Transverse colon (tissue), 3 donors: Measurements from ENCODE around the gene PLCD4.

Experiments
- POLR2A ChIP-seq: fragments of 450-650 bp; IDR thresholded peaks from one replicate; pipeline ENCODE4 v1.6.1; 2016; ENCODE audit warnings: antibody characterized with exemption, mild to moderate bottlenecking, moderate library complexity
- TF ChIP-seq, protein P1 (sequence below), 5 experiments: fragments of 200-600 bp in 3 of 5; fragments of 450-650 bp in 2 of 5; sonication (generic) in 3 of 5; IDR thresholded peaks; 1 replicate in 2 of 5; 2 replicates in 3 of 5; pipeline ENCODE4 v1.5.1; 2016 to 2017; ENCODE audit warnings: antibody characterized with exemption in 5 of 5, inconsistent platforms in 3 of 5, mild to moderate bottlenecking in 2 of 5, moderate library complexity in 1 of 5

DNA sequence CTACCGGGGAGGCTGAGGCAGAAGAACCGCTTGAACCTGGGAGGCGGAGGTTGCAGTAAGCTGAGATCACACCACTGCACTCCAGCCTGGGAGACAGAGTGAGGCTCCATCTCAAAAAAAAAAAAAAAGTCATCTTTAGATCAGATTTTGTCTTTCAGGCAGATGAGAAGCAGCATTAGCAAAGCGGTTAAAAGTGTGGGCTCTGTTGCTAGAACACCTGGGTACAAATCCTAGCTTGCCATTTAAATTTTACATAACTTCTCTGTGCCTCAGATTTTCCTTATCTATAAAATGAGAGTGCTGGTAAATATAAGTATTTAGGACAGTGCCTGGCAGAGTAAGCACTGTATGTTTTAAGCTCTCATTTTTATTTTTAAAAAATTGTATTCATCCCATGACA, 30.8 kb upstream of the PLCD4 start:
- TF ChIP-seq POLR2A = no peak
- TF ChIP-seq, protein P1, sequence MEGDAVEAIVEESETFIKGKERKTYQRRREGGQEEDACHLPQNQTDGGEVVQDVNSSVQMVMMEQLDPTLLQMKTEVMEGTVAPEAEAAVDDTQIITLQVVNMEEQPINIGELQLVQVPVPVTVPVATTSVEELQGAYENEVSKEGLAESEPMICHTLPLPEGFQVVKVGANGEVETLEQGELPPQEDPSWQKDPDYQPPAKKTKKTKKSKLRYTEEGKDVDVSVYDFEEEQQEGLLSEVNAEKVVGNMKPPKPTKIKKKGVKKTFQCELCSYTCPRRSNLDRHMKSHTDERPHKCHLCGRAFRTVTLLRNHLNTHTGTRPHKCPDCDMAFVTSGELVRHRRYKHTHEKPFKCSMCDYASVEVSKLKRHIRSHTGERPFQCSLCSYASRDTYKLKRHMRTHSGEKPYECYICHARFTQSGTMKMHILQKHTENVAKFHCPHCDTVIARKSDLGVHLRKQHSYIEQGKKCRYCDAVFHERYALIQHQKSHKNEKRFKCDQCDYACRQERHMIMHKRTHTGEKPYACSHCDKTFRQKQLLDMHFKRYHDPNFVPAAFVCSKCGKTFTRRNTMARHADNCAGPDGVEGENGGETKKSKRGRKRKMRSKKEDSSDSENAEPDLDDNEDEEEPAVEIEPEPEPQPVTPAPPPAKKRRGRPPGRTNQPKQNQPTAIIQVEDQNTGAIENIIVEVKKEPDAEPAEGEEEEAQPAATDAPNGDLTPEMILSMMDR (IDR thresholded peaks at IDR 0.05) = no peak
